GM12878 (cell line): Measurements from ENCODE around the gene GAGE13. TPM values are rescaled to one million over a fixed set of nuclear protein-coding genes. Genes with fewer than 3 reads are reported as not detected.

ENCODE experiments used
- ATAC-seq: fragments of 200-7000 bp; cut with Tn5 transposase; 3 replicates; pipeline ENCODE4 v1.9.1; 2020; ENCODE audit warnings: mild to moderate bottlenecking, moderate library complexity
- BruUV-seq: library from RNA; stranded (reverse); fragments of 400-500 nt; replicated peaks from 2 replicates; lab custom pipeline; 2021; lab: Mats Ljungman, UMichigan
- CTCF ChIA-PET: fragments of 300-600 bp; sonication (Branson Sonifier 250); formaldehyde crosslinking; extraction: SDS; loops from one replicate; lab custom pipeline; 2021; ENCODE audit warnings: inconsistent platforms; lab: Yijun Ruan, JAX
- POLR2A ChIA-PET: fragments of 350-600 bp; formaldehyde crosslinking; extraction: SDS; loops from one replicate; lab custom pipeline; 2021; ENCODE audit warnings: inconsistent platforms; lab: Charles Lee
- RAD21 ChIA-PET: fragments of 300-600 bp; sonication (Branson Sonifier 250); formaldehyde crosslinking; loops from one replicate; lab custom pipeline; 2023; ENCODE audit warnings: antibody characterized with exemption; ENCODE audit not compliant: unreplicated experiment; lab: Charles Lee
- SMC1A ChIA-PET: fragments of 300-600 bp; sonication (Branson Sonifier 250); formaldehyde crosslinking; loops from one replicate; lab custom pipeline; 2023; ENCODE audit not compliant: unreplicated experiment, uncharacterized antibody; lab: Charles Lee
- DNase-seq: peaks from one replicate; pipeline ENCODE4 v3.0.0-alpha.2; 2011; ENCODE audit warnings: low read depth, low spot score
- FAIRE-seq: peaks from 3 replicates; lab custom pipeline; 2011; peaks lifted over from hg19 to GRCh38; lab: Jason Lieb, UNC
- H2AFZ ChIP-seq: 2 replicates; pipeline ENCODE4 v1.6.0; 2011; ENCODE audit warnings: low read depth, low read length, control low read depth; ENCODE audit not compliant: control insufficient read depth
- H3K27ac ChIP-seq: 2 replicates; pipeline ENCODE4 v1.5.1; 2011; ENCODE audit warnings: control low read depth; ENCODE audit not compliant: control insufficient read depth, insufficient read depth
- H3K27me3 ChIP-seq, 2 experiments: replicated peaks in 1 of 2; 2 replicates each; pipeline versions ENCODE4 v1.6.0 to v1.6.1; 2011; ENCODE audit warnings: low read length in 1 of 2; ENCODE audit not compliant: control insufficient read depth in 2 of 2, insufficient read depth in 2 of 2
- H3K36me3 ChIP-seq, 2 experiments: 2 replicates each; pipeline ENCODE4 v1.5.1; 2011; ENCODE audit warnings: low read length in 1 of 2; ENCODE audit not compliant: control insufficient read depth in 2 of 2, insufficient read depth in 2 of 2
- H3K4me1 ChIP-seq: 2 replicates; pipeline ENCODE4 v1.6.1; 2011; ENCODE audit warnings: mild to moderate bottlenecking, low read length, moderate library complexity, mixed read lengths; ENCODE audit not compliant: control insufficient read depth, insufficient read depth
- H3K4me2 ChIP-seq: 2 replicates; pipeline ENCODE4 v1.6.0; 2011; ENCODE audit warnings: control low read depth; ENCODE audit not compliant: control insufficient read depth, insufficient read depth
- H3K4me3 ChIP-seq: fragments of 200-600 bp; sonication (generic); 2 replicates; pipeline ENCODE4 v1.5.1; 2016
- H3K79me2 ChIP-seq: 2 replicates; pipeline ENCODE4 v1.6.0; 2011; ENCODE audit warnings: low read length; ENCODE audit not compliant: control insufficient read depth, insufficient read depth
- H3K9ac ChIP-seq: 2 replicates; pipeline ENCODE4 v1.8.0; 2011; ENCODE audit warnings: low read length, control low read depth, mixed read lengths; ENCODE audit not compliant: control insufficient read depth, insufficient read depth
- H3K9me3 ChIP-seq: replicated peaks from 3 replicates; pipeline ENCODE4 v1.5.1; 2011; ENCODE audit warnings: mild to moderate bottlenecking, low read length; ENCODE audit not compliant: control insufficient read depth, insufficient read depth
- H4K20me1 ChIP-seq: 2 replicates; pipeline ENCODE4 v1.6.0; 2011; ENCODE audit not compliant: control insufficient read depth, insufficient read depth
- CBX5 ChIP-seq: sonication (generic); IDR thresholded peaks from 2 replicates; pipeline ENCODE4 v1.6.1; 2016; ENCODE audit warnings: low read depth, moderate library complexity, mild to moderate bottlenecking, inconsistent platforms
- HDAC2 ChIP-seq: fragments of 200-600 bp; sonication (generic); IDR thresholded peaks from 2 replicates; pipeline ENCODE4 v1.6.1; 2017
- IKZF2 ChIP-seq, 2 experiments: fragments of 450-650 bp; IDR thresholded peaks; 2 replicates each; pipeline ENCODE4 v1.6.1; 2017; ENCODE audit warnings: mild to moderate bottlenecking in 2 of 2, moderate library complexity in 2 of 2
- MYC ChIP-seq: IDR thresholded peaks from 2 replicates; pipeline ENCODE4 v1.6.1; 2011; ENCODE audit warnings: mild to moderate bottlenecking, low read length, moderate library complexity, inconsistent platforms; ENCODE audit not compliant: insufficient read depth, insufficient replicate concordance, insufficient read length, severe bottlenecking
- NR2F1 ChIP-seq: fragments of 450-650 bp; conservative IDR thresholded peaks from 2 replicates; pipeline ENCODE4 v1.6.1; 2017; ENCODE audit warnings: mild to moderate bottlenecking
- NRF1 ChIP-seq: conservative IDR thresholded peaks from 2 replicates; pipeline ENCODE4 v1.6.1; 2011; ENCODE audit warnings: mild to moderate bottlenecking, low read depth, low read length, improper control_type of control experiment
- PAX5 ChIP-seq: IDR thresholded peaks from 2 replicates; pipeline ENCODE4 v1.6.1; 2011; ENCODE audit warnings: low read depth, low read length, borderline replicate concordance
- RAD21 ChIP-seq: IDR thresholded peaks from 2 replicates; pipeline ENCODE4 v1.6.1; 2011; ENCODE audit warnings: mild to moderate bottlenecking, low read depth, low read length, moderate library complexity; ENCODE audit not compliant: insufficient read depth
- RAD51 ChIP-seq: fragments of 450-650 bp; IDR thresholded peaks from 2 replicates; pipeline ENCODE4 v1.6.1; 2016; ENCODE audit warnings: moderate library complexity, mild to moderate bottlenecking, inconsistent platforms
- RB1 ChIP-seq: fragments of 450-650 bp; formaldehyde crosslinking; IDR thresholded peaks from 2 replicates; pipeline ENCODE4 v1.6.1; 2017; ENCODE audit warnings: mild to moderate bottlenecking, borderline replicate concordance
- SRF ChIP-seq, 2 experiments: IDR thresholded peaks; 2 replicates each; pipeline ENCODE4 v1.6.1; 2011; ENCODE audit warnings: low read depth in 2 of 2, low read length in 2 of 2, mild to moderate bottlenecking in 1 of 2, moderate library complexity in 1 of 2
- TCF12 ChIP-seq: IDR thresholded peaks from 2 replicates; pipeline ENCODE4 v1.6.1; 2011; ENCODE audit warnings: low read depth, mild to moderate bottlenecking, low read length
- YY1 ChIP-seq: IDR thresholded peaks from 2 replicates; pipeline ENCODE4 v1.6.1; 2011; ENCODE audit warnings: low read depth, mild to moderate bottlenecking, low read length
- WGBS: methylation state at CpG from one replicate; pipeline ENCODE4 v1.1.6; 2016; ENCODE audit warnings: low lambda C conversion rate; ENCODE audit not compliant: insufficient replicate concordance, insufficient coverage; ENCODE audit errors: missing lambda C conversion rate; 5-methylcytosine and 5-hydroxymethylcytosine counted together
- in situ Hi-C: fragments of 300-500 bp; cut with MboI; formaldehyde crosslinking; loops from 9 replicates; pipeline ENCODE4 v1.14.3; 2018; ENCODE audit warnings: mixed read lengths
- intact Hi-C: fragments of 100-400 bp; cut with micrococcal nuclease; formaldehyde crosslinking; loops from one replicate; pipeline ENCODE4 v1.14.2; 2022; ENCODE audit not compliant: unreplicated experiment
- polyA plus RNA-seq, 11 experiments: library from polyadenylated mRNA; depleted of rRNA in 4 of 11; unstranded in 6 of 11; stranded (reverse) in 5 of 11; fragments of >200 nt; fragmentation: Nextera tagmentation in 4 of 11; fragmentation: Illumina TruSeq in 1 of 11; extraction: Ambion mirVana in 4 of 11; extraction: Trizol in 1 of 11; gene quantifications; 1 replicate in 1 of 11; 2 replicates in 10 of 11; pipeline versions ENCODE4 v1.2.1 to v1.2.3, GENCODE V29; 2011 to 2016; ENCODE audit warnings: inconsistent platforms in 2 of 11, missing spikeins in 2 of 11, low read depth in 1 of 11
- total RNA-seq, 4 experiments: library from RNA; depleted of rRNA in 3 of 4; stranded (reverse); fragments of >200 nt in 3 of 4; fragmentation: Illumina TruSeq in 1 of 4; extraction: Trizol in 1 of 4; gene quantifications; 2 replicates each; pipeline versions ENCODE4 v1.2.1 to v1.2.3, GENCODE V29; 2013 to 2021
- TF ChIP-seq, protein P1 (sequence below): fragments of 450-650 bp; IDR thresholded peaks from 2 replicates; pipeline ENCODE4 v1.6.1; 2017; ENCODE audit warnings: mild to moderate bottlenecking
- TF ChIP-seq, protein P2 (sequence below): IDR thresholded peaks from 2 replicates; pipeline ENCODE4 v1.6.1; 2012; ENCODE audit warnings: low read depth, low read length, improper control_type of control experiment
- TF ChIP-seq, protein P3 (sequence below): fragments of 450-650 bp; IDR thresholded peaks from 2 replicates; pipeline ENCODE4 v1.6.1; 2017; ENCODE audit warnings: low read depth, mild to moderate bottlenecking, moderate library complexity

Gene GAGE13
- total and polyA plus RNA-seq, 10 of the 15 experiments (the other 5 are each of a cell fraction or from before 2014, with no cell fraction given) = not detected

DNA sequence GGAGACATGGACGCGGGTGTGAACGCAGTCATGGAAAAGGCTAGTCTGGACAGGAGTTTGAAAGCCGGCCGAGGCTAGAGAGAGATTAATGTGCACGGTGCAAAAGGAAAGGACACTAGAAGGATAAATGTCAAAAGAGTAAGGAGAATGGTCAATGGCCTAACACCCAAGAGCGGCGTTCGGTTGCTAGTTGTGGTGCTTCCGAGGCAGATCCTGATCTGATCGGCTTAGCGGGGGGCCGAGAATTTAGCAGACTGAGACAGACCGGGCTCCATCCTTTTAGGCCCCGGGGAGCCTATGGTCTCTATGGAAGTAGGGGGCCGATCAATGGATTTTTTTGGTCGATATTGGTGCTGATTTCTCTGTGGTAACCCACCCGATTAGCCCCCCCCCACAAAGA is 21.0 kb upstream of the GAGE13 start:
- FAIRE-seq = no peak

DNA sequence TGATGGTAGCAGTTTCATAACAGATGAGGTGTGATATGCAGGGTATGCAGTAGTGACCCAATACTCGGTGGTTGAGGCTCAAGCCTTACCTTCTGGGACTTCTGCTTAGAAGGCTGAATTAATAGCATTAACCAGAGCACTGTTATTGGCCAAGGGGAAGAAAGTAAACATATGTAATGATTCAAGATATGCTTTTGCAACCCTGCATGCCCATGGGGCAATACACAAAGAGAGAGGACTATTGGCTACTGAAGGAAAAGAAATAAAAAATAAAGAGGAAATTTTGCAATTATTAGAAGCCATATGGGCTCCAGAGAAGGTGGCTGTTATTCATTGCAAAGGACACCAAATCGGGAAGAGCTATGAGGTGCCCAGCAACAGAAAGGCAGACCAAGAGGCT is 19.2 kb upstream of the GAGE13 start:
- RAD21 ChIA-PET = no interaction called here
- TF ChIP-seq YY1 = no peak
- TF ChIP-seq RB1 = no peak
- TF ChIP-seq CBX5 = no peak
- TF ChIP-seq NRF1 = no peak
- TF ChIP-seq, protein P1, sequence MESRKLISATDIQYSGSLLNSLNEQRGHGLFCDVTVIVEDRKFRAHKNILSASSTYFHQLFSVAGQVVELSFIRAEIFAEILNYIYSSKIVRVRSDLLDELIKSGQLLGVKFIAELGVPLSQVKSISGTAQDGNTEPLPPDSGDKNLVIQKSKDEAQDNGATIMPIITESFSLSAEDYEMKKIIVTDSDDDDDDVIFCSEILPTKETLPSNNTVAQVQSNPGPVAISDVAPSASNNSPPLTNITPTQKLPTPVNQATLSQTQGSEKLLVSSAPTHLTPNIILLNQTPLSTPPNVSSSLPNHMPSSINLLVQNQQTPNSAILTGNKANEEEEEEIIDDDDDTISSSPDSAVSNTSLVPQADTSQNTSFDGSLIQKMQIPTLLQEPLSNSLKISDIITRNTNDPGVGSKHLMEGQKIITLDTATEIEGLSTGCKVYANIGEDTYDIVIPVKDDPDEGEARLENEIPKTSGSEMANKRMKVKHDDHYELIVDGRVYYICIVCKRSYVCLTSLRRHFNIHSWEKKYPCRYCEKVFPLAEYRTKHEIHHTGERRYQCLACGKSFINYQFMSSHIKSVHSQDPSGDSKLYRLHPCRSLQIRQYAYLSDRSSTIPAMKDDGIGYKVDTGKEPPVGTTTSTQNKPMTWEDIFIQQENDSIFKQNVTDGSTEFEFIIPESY = no peak
- no peak for TF ChIP-seq SRF (IDR thresholded peaks at IDR 0.05; ENCODE audit: low read depth in 2 of 2, low read length in 2 of 2)
- TF ChIP-seq, protein P2, sequence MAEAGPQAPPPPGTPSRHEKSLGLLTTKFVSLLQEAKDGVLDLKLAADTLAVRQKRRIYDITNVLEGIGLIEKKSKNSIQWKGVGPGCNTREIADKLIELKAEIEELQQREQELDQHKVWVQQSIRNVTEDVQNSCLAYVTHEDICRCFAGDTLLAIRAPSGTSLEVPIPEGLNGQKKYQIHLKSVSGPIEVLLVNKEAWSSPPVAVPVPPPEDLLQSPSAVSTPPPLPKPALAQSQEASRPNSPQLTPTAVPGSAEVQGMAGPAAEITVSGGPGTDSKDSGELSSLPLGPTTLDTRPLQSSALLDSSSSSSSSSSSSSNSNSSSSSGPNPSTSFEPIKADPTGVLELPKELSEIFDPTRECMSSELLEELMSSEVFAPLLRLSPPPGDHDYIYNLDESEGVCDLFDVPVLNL = no peak
- no peak for TF ChIP-seq HDAC2
- TF ChIP-seq NR2F1 = no peak
- no peak for TF ChIP-seq RAD21
- no peak for TF ChIP-seq MYC

More for the DNA sequence above, 21.0 kb upstream of the GAGE13 start:
- H2AFZ ChIP-seq = no peak overlapping the region
- in situ Hi-C loops (no loop called here), intact Hi-C loops (no loop called here)
- no peaks in the 10 kb centered on the region for H3K27me3 ChIP-seq
- WGBS = 80% methylated on average over 18 of the region's 18 CpGs
- ATAC-seq (no peak), DNase-seq (no peak)
- H3K79me2 ChIP-seq = no peaks in the 10 kb centered on the region
- SMC1A ChIA-PET = no interaction called here
- no peak overlapping the region for H3K9ac ChIP-seq
- RAD21 ChIA-PET = no interaction called here
- CTCF ChIA-PET = no interaction called here
- no peak overlapping the region for H3K27ac ChIP-seq
- H3K4me3 ChIP-seq = no peak overlapping the region
- no peak overlapping the region for H3K4me2 ChIP-seq
- H3K9me3 ChIP-seq = no peaks in the 10 kb centered on the region
- POLR2A ChIA-PET = no interaction called here
- peaks cover 5% of the 10 kb centered on the region for H3K4me1 ChIP-seq
- no peaks in the 10 kb centered on the region for H3K36me3 ChIP-seq
- no TSS peak for BruUV-seq
- H4K20me1 ChIP-seq = no peaks in the 10 kb centered on the region
- no peak for TF ChIP-seq PAX5
- no peak for TF ChIP-seq TCF12
- TF ChIP-seq RAD51 = no peak
- TF ChIP-seq, protein P3, sequence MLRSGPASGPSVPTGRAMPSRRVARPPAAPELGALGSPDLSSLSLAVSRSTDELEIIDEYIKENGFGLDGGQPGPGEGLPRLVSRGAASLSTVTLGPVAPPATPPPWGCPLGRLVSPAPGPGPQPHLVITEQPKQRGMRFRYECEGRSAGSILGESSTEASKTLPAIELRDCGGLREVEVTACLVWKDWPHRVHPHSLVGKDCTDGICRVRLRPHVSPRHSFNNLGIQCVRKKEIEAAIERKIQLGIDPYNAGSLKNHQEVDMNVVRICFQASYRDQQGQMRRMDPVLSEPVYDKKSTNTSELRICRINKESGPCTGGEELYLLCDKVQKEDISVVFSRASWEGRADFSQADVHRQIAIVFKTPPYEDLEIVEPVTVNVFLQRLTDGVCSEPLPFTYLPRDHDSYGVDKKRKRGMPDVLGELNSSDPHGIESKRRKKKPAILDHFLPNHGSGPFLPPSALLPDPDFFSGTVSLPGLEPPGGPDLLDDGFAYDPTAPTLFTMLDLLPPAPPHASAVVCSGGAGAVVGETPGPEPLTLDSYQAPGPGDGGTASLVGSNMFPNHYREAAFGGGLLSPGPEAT = no peak
- no peak for TF ChIP-seq IKZF2 (IDR thresholded peaks at IDR 0.05)

More for the DNA sequence above, 19.2 kb upstream of the GAGE13 start:
- in situ Hi-C loops = no loop called here
- Histone ChIP-seq H3K4me3 (no peak overlapping the region), H3K4me2 (no peak overlapping the region), H3K79me2 (no peaks in the 10 kb centered on the region), H3K9ac (no peak overlapping the region), H2AFZ (no peak overlapping the region), H4K20me1 (no peaks in the 10 kb centered on the region), H3K4me1 (peaks cover 5% of the 10 kb centered on the region), H3K9me3 (no peaks in the 10 kb centered on the region), H3K36me3 (no peaks in the 10 kb centered on the region), H3K27me3 (no peaks in the 10 kb centered on the region), H3K27ac (no peak overlapping the region)
- intact Hi-C loops = no loop called here
- POLR2A ChIA-PET = no interaction called here
- no peak for ATAC-seq
- SMC1A ChIA-PET = no interaction called here
- no peak for FAIRE-seq
- BruUV-seq = no TSS peak
- no peak for DNase-seq
- WGBS = 13% methylated on average over 2 of the region's 2 CpGs
- CTCF ChIA-PET = no interaction called here
